ENCODE results near the gene DSCAML1.
"Not testable (repeated sequence)": the region's sequence is repeated elsewhere in the genome, so short reads cannot be mapped to it uniquely, and the experiment has no call there.

DSCAML1 gene

DNA sequence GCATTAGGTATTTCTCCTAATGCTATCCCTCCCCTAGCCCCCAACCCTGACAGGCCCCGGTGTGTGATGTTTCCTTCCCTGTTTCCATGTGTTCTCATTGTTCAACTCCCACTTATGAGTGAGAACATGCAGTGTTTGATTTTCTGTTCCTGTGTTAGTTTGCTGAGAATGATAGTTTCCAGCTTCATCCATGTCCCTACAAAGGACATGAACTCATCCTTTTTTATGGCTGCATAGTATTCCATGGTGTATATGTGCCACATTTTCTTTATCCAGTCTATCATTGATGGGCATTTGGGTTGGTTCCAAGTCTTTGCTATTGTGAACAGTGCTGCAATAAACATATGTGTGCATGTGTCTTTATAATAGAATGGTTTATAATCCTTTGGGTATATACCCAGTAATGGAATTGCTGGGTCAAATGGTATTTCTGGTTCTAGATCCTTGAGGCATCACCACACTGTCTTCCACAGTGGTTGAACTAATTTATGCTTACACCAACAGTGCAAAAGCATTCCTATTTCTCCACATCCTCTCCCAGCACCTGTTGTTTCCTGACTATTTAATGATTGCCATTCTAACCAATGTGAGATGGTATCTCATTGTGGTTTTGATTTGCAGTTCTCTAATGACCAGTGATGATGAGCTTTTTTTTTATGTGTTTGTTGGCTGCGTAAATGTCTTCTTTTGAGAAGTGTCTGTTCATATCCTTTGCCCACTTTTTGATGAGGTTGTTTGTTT lies 397.7 kb downstream of the DSCAML1 start:
- DNase-seq (ENCODE audit: low spot score) = not testable (repeated sequence)

GRCh38 chr11:117398618-117399017 lies 398.4 kb downstream of the DSCAML1 start:
- not testable (repeated sequence) for DNase-seq (ENCODE audit: low spot score)

DNA sequence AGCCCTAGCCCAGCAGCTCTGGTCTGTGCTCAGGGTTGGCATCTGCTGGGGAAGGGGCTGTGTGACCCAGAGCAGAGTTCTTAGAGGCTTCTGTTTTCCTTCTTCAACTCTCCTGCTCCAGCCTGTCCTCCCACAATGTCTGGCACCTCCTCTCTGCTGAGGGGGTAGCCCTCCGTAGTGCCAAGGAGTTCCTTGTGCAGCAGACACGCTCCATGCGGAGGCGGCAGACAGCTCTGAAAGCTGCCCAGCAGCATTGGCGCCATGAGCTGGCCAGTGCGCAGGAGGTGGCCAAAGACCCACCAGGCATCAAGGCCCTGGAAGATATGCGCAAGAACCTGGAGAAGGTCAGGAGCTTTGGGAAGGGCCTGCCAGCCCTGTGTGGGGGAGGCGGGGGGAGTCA lies 400.0 kb downstream of the DSCAML1 start:
- no peak for DNase-seq (ENCODE audit: low spot score)

DNA sequence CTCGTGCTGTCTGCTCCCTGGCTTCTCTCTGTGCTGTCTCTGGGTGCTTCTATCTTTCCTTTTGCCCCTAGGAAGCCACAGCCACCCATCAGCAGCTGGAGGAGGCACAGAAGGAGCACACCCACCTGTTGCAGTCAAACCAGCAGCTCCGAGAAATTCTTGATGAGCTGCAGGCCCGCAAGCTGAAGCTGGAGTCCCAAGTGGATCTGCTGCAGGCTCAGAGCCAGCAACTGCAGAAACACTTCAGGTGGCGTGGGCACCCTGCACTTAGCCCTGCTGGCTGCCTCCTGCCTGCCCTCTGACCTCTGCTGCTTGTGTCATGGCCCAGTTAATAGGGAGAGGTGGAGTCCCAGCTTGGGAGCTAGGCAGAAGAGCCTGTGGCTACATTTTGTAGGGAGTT lies 401.5 kb downstream of the DSCAML1 start:
- no peak for DNase-seq (ENCODE audit: low spot score)

DNA sequence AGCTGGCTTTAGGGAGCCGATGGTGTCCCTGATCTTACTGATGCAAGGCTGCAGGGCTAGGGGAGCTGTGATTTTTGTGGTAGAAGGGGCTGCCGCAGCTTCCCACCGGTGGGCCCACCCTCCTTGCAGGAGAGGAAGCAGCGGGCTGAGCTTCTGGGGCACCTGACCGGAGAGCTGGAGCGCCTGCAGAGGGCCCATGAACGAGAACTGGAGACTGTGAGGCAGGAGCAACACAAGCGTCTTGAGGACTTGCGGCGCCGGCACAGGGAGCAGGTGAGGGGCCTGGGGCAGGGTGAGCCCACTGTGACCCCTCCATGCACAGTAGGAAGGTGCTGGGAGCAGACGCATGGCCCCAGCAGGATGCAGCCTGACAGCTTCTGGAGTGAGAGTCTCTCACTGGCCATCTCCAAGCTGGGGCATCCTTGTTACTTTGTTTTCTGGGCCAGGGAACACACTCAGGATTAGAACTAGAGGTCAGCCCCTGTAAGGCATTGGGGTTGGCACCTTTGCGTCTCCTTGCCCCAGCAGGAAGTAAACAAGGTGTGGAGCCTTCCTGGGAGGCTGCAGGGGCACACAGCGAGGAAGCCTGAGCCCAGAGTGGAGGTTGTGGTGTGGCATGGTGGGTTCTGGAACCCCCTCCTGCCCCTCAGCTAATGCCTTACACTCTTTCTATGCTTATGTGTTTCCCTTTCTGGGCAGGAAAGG lies 402.6 kb downstream of the DSCAML1 start:
- DNase-seq (ENCODE audit: low spot score) = no peak

DNA sequence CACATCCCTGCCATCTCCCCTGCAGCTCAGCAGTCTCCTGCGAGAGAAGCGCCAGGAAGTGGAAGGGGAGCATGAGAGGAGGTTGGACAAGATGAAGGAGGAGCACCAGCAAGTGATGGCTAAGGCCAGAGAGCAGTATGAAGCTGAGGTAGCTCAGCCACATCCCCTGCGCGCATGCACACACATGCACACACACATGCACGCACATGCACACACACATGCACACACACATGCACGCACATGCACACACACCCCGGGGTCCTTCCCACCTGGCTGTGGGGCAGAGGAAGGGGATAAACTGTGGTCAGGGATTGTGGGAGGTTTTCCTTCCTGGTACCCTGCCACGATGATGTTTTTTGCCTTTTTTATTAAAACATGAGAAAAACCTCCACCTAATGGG lies 404.0 kb downstream of the DSCAML1 start:
- DNase-seq (ENCODE audit: low spot score) = no peak

DNA sequence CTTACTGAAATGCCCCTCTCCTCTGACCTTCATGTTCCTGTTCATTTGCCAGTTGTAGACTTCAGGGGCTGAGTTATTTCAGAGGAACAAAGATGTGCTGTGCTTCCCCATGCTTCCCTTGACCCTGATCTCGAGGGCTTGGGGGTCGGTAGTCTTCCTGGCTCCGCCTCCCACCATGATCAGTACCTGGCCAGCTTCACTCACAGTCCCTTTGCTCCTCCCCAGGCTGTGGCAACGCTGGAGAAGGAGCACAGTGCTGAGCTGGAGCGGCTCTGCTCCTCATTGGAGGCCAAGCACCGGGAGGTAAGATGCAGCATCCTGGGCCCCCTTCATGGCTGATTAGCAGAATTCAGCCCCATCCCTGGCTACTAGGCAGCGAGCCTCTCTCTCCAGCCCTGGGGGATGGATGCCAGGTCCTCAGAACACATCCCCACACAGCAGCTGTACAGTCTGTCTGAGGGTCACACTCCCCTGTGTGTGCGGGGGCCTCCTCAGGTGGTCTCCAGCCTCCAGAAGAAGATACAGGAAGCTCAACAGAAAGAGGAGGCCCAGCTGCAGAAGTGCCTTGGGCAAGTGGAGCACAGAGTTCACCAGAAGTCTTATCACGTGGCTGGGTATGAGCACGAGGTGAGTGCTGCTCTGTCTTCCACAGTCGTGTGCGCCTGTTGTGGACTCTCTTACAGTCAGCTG lies 404.9 kb downstream of the DSCAML1 start:
- no peak for DNase-seq (ENCODE audit: low spot score)

DNA sequence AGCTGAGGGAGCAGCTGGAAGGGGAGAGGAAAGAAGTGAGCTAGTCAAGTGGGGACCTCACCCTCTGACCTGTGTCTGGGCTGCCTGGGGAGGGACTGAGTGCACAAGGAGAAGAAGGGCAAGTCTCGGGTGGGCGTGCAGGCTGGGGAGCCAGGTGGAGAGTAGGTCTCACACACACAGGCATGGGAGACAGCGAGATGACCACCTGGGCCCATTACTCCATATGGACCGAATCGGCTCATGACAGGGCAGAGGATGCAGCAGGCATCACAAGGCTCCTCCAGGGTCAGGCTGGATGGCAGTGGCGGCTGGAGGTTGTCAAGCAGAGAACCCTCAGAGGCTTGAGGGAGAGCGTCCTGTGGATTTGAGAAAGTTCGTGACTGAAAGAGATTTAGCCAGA lies 405.8 kb downstream of the DSCAML1 start:
- no peak for DNase-seq (ENCODE audit: low spot score)

GRCh38 chr11:117390743-117391142 lies 406.3 kb downstream of the DSCAML1 start:
- no peak for DNase-seq (ENCODE audit: low spot score)

GRCh38 chr11:117387992-117388755 lies 408.8 kb downstream of the DSCAML1 start:
- no peak for DNase-seq (ENCODE audit: low spot score)

DNA sequence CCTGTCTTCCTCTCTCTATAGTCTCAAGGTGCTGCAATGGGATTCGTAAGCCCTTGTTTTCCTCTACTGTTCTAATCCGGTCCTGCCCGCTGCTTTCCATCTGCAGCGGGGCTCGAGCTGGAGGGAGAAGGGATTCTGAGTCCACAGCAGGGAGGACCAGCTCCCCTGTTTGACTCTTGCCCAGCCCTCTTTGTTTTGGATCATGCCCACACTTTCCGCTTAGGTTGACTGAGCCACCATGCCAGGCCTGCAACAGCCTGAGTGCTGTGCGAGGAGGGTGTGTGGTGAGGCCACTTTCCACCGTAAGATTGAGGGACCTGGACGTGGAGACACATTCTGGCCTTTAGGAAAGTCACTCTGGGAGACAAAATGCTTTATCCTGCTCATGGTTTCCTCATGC lies 411.1 kb downstream of the DSCAML1 start:
- DNase-seq (ENCODE audit: low spot score) = no peak

GRCh38 chr11:117385471-117385870 lies 411.5 kb downstream of the DSCAML1 start:
- no peak for DNase-seq (ENCODE audit: low spot score)

- DNase-seq (ENCODE audit: low spot score) = no peak
These were observed 413.0 kb downstream of the DSCAML1 start for GRCh38 chr11:117384045-117384444.

GRCh38 chr11:117382746-117383145 lies 414.3 kb downstream of the DSCAML1 start:
- no peak for DNase-seq (ENCODE audit: low spot score)

GRCh38 chr11:117381481-117382387 lies 415.3 kb downstream of the DSCAML1 start:
- no peak for DNase-seq (ENCODE audit: low spot score)

- DNase-seq (ENCODE audit: low spot score) = no peak
These were observed 416.3 kb downstream of the DSCAML1 start for GRCh38 chr11:117380676-117381075.

GRCh38 chr11:117378976-117379865 lies 417.8 kb downstream of the DSCAML1 start:
- no peak for DNase-seq (ENCODE audit: low spot score)
